DND-41 (cell line): ENCODE measurements around the gene TACO1.

Source experiments
- ATAC-seq: fragments of 200-7000 bp; cut with Tn5 transposase; 3 replicates; pipeline ENCODE4 v1.9.1; 2021; ENCODE audit warnings: low read depth; ENCODE audit not compliant: insufficient read depth
- DNase-seq: peaks from one replicate; pipeline ENCODE4 v3.0.0-alpha.2; 2020
- H2AFZ ChIP-seq: 2 replicates; pipeline ENCODE4 v1.6.0; 2012; ENCODE audit warnings: low read depth, low read length
- H3K27ac ChIP-seq: 2 replicates; pipeline ENCODE4 v1.5.1; 2012; ENCODE audit warnings: low read length, inconsistent platforms
- H3K27me3 ChIP-seq: fragments of 200-600 bp; sonication (generic); 2 replicates; pipeline ENCODE4 v1.6.0; 2012; ENCODE audit warnings: low read length, mild to moderate bottlenecking, inconsistent platforms; ENCODE audit not compliant: insufficient read depth, poor library complexity
- H3K36me3 ChIP-seq: 2 replicates; pipeline ENCODE4 v1.5.1; 2012; ENCODE audit warnings: low read length, inconsistent platforms; ENCODE audit not compliant: insufficient read depth
- H3K4me1 ChIP-seq: 2 replicates; pipeline ENCODE4 v1.5.1; 2012; ENCODE audit warnings: mild to moderate bottlenecking, low read length; ENCODE audit not compliant: insufficient read depth
- H3K4me2 ChIP-seq: 2 replicates; pipeline ENCODE4 v1.6.0; 2012; ENCODE audit warnings: mild to moderate bottlenecking, moderate library complexity, low read length, inconsistent platforms; ENCODE audit not compliant: insufficient read depth
- H3K4me3 ChIP-seq, 2 experiments: fragments of 200-600 bp in 1 of 2; shearing (Covaris generic) in 1 of 2; 2 replicates each; pipeline ENCODE4 v1.5.1; 2012 to 2016; ENCODE audit warnings: inconsistent platforms in 2 of 2, low read length in 2 of 2, mild to moderate bottlenecking in 2 of 2, low read depth in 1 of 2, moderate library complexity in 1 of 2
- H3K79me2 ChIP-seq: 2 replicates; pipeline ENCODE4 v1.6.0; 2012; ENCODE audit warnings: low read length, inconsistent platforms; ENCODE audit not compliant: insufficient read depth
- H3K9ac ChIP-seq: 2 replicates; pipeline ENCODE4 v1.6.0; 2012; ENCODE audit warnings: low read depth, mild to moderate bottlenecking, inconsistent platforms, low read length, moderate library complexity
- H3K9me3 ChIP-seq: 2 replicates; pipeline ENCODE4 v1.5.1; 2012; ENCODE audit warnings: low read length, moderate library complexity, mild to moderate bottlenecking, inconsistent platforms; ENCODE audit not compliant: insufficient read depth, severe bottlenecking
- H4K20me1 ChIP-seq: 2 replicates; pipeline ENCODE4 v1.6.0; 2012; ENCODE audit warnings: low read length; ENCODE audit not compliant: insufficient read depth
- EZH2 ChIP-seq: IDR thresholded peaks from 3 replicates; pipeline ENCODE4 v1.6.1; 2012; ENCODE audit warnings: borderline replicate concordance, low read depth, mild to moderate bottlenecking, moderate library complexity, low read length, inconsistent platforms; ENCODE audit not compliant: severe bottlenecking
- TF ChIP-seq, protein P1 (sequence below): IDR thresholded peaks from 2 replicates; pipeline ENCODE4 v1.5.1; 2012; ENCODE audit warnings: borderline replicate concordance, low read length, moderate library complexity, mild to moderate bottlenecking; ENCODE audit not compliant: poor library complexity, severe bottlenecking; ENCODE audit errors: extremely low read depth

The TACO1 gene

DNA sequence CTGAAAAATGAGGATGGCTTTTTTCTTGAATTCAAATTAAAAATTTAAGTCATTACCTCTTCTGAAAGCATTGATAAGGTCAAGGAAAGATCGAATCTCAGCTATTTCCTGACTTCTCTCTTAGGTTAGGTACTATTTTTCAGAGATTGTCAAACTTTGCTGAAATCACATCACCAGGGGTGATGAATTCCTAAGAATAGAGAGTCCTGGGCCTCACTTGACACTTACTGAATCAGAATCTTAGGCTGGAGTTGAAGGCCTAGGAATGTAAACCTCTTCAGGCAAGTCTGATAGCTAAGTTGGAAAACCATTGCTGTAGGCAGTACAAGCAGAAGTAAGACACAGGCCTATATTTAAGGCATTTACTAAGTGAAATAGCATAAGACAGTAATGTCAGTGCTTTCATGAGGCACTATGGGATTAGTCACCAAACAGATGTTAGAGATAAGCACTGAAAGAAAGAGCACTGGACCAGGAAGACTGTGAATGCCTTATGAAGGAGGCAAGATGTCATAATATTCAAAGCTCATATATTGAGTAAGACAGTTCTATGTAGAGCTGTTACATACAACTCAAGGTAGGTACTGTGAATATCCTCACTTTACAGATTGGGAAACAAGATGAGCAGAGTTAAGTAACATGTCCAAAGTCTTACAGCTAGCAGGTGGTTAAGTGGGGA is 28.9 kb upstream of the TACO1 start:
- no peak for TF ChIP-seq EZH2
- TF ChIP-seq, protein P1, sequence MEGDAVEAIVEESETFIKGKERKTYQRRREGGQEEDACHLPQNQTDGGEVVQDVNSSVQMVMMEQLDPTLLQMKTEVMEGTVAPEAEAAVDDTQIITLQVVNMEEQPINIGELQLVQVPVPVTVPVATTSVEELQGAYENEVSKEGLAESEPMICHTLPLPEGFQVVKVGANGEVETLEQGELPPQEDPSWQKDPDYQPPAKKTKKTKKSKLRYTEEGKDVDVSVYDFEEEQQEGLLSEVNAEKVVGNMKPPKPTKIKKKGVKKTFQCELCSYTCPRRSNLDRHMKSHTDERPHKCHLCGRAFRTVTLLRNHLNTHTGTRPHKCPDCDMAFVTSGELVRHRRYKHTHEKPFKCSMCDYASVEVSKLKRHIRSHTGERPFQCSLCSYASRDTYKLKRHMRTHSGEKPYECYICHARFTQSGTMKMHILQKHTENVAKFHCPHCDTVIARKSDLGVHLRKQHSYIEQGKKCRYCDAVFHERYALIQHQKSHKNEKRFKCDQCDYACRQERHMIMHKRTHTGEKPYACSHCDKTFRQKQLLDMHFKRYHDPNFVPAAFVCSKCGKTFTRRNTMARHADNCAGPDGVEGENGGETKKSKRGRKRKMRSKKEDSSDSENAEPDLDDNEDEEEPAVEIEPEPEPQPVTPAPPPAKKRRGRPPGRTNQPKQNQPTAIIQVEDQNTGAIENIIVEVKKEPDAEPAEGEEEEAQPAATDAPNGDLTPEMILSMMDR, result no peak
- Histone ChIP-seq H4K20me1 (peaks cover 54% of the 10 kb centered on the region), H3K9me3 (no peaks in the 10 kb centered on the region), H3K4me1 (no peaks in the 10 kb centered on the region), H3K9ac (no peak overlapping the region), H3K4me3 (no peak overlapping the region), H2AFZ (no peak overlapping the region), H3K36me3 (peaks cover 22% of the 10 kb centered on the region), H3K79me2 (peaks cover 99% of the 10 kb centered on the region), H3K4me2 (no peak overlapping the region), H3K27ac (no peak overlapping the region), H3K27me3 (no peaks in the 10 kb centered on the region)
- no peak for ATAC-seq
- no peak for DNase-seq

DNA sequence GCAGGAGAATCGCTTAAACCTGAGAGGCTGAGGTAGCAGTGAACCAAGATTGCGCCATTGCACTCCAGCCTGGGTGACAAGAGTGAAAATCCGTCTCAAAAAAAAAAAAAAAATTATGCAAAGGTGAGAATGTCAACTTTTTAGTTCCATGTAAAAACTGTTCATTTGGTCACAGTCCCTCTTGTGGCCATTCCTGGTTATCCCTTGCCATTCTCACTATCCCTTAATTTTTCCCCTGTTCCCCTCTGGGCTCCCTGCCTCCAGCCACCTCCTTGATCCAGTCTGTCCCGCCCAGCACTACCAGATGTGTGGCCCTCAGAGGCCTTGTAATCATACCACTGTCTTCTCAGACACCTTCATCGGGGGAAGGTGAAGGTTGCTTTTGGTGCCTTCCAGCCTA is 27.1 kb upstream of the TACO1 start:
- DNase-seq (no peak), ATAC-seq (no peak)
- no peak overlapping the region for H3K27ac ChIP-seq
- no peak overlapping the region for H3K4me3 ChIP-seq
- TF ChIP-seq, protein P1, result peak; percentile 25
- no peak for TF ChIP-seq EZH2
- H3K79me2 ChIP-seq, result peaks cover 99% of the 10 kb centered on the region
- no peak overlapping the region for H3K4me2 ChIP-seq
- H3K9me3 ChIP-seq, result no peaks in the 10 kb centered on the region
- H3K4me1 ChIP-seq, result no peaks in the 10 kb centered on the region
- H3K27me3 ChIP-seq, result no peaks in the 10 kb centered on the region
- H3K9ac ChIP-seq, result no peak overlapping the region
- H3K36me3 ChIP-seq, result peaks cover 30% of the 10 kb centered on the region
- no peak overlapping the region for H2AFZ ChIP-seq
- H4K20me1 ChIP-seq, result peaks cover 56% of the 10 kb centered on the region

GRCh38 chr17:63578027-63578768 is 22.5 kb upstream of the TACO1 start:
- Histone ChIP-seq H3K79me2 (peaks cover 71% of the 10 kb centered on the region), H3K9me3 (no peaks in the 10 kb centered on the region), H3K4me1 (no peaks in the 10 kb centered on the region), H3K9ac (no peak overlapping the region), H3K4me3 (no peak overlapping the region), H4K20me1 (peaks cover 58% of the 10 kb centered on the region), H3K4me2 (no peak overlapping the region), H3K27ac (no peak overlapping the region), H3K36me3 (peaks cover 60% of the 10 kb centered on the region), H2AFZ (no peak overlapping the region), H3K27me3 (no peaks in the 10 kb centered on the region)
- TF ChIP-seq, protein P1, result no peak
- no peak for TF ChIP-seq EZH2
- ATAC-seq (no peak), DNase-seq (no peak)
